ENCODE results near the gene FAM193A.

DNA sequence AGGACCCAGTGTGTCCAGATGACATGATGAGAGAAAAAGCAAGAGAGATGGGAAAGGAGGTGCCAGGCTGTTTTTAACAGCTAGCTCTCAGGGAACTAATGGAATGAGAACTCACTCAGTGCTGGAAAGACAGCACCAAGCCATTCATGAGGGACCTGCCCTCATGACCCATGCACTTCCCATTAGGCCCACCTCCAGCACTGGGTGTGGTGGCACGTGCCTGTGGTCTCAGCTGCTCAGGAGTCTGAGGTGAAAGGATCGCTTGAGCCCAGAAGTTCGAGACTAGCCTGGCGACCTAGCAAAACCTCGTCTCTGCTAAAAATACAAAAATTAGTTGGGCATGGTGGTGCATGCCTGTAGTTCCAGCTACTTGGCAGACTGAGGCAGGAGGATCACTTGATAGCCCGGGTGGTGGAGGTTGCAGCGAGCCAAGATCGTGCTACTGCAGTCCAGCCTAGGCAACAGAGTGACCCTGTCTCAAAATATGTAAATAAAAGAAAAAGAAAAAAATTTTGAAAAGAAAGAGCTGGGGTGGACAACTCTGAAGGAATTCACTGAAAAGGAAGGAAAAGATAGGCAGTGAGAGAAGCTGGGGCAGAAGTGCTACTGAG lies 50.9 kb downstream of the FAM193A start:
- TF ChIP-seq POLR2A (IDR thresholded peaks at IDR 0.05; ENCODE audit: low read length) (no peak), GATA1 (IDR thresholded peaks at IDR 0.05; ENCODE audit: low read depth, low read length) (no peak)

Measured in erythroblast (primary cell).